Lower leg skin (tissue), 4 donors: Measurements from ENCODE around the gene HIC2. TPM values are rescaled to one million over a fixed set of nuclear protein-coding genes. Genes with fewer than 3 reads are reported as not detected.
"Not testable (repeated sequence)": the region's sequence is repeated elsewhere in the genome, so short reads cannot be mapped to it uniquely, and the experiment has no call there.

ENCODE experiments used
- DNase-seq, 2 donors: peaks; one replicate each; pipeline ENCODE4 v3.0.0-alpha.2; 2019; ENCODE audit warnings: low spot score in 2 of 2
- H3K4me3 ChIP-seq: fragments of 200-600 bp; sonication (generic); 2 replicates; pipeline ENCODE4 v1.5.1; 2017; ENCODE audit warnings: mild to moderate bottlenecking, low read depth; ENCODE audit not compliant: poor library complexity, severe bottlenecking
- WGBS, 2 donors: methylation state at CpG; one replicate each; pipeline ENCODE4 v1.1.5; 2018; 5-methylcytosine and 5-hydroxymethylcytosine counted together
- intact Hi-C: fragments of 100-400 bp; cut with DNase I; formaldehyde crosslinking; loops from one replicate; pipeline ENCODE4 v1.15.0; 2023; ENCODE audit warnings: low total_unique reads
- total RNA-seq, 4 donors: library from RNA; depleted of rRNA; stranded (reverse); fragments of >200 nt; gene quantifications; one replicate each; pipeline ENCODE4 v1.1.0, GENCODE V29; 2016

Gene HIC2
- total RNA-seq, 4 donors from 2014 or later = 3.8 to 6.6 (median 5.0) TPM

- peak in 1 of 2 donors; percentile 59 for DNase-seq
- intact Hi-C loops, H3K4me3 ChIP-seq: not testable (repeated sequence)
- WGBS, 2 donors = 23 to 39% methylated on average over 4 to 6 of the region's 25 CpGs
These were observed 796 bp upstream of the HIC2 start for GRCh38 chr22:21416375-21416774.

GRCh38 chr22:21417853-21418252 is 682 bp downstream of the HIC2 start:
- intact Hi-C loops, H3K4me3 ChIP-seq: not testable (repeated sequence)
- DNase-seq = peak; percentile 18 to 71
- WGBS, 2 donors = no CpG with 5 or more reads among the region's 33 CpGs

- H3K4me3 ChIP-seq, intact Hi-C loops: not testable (repeated sequence)
These were observed 1.9 kb downstream of the HIC2 start for GRCh38 chr22:21418974-21419638.

GRCh38 chr22:21420180-21420763 is 3.1 kb downstream of the HIC2 start:
- 18% methylated on average over 4 of the region's 19 CpGs; no CpG with 5 or more reads in 1 of the 2 donors for WGBS, 2 donors
- intact Hi-C loops, H3K4me3 ChIP-seq, DNase-seq: not testable (repeated sequence)

More at GRCh38 chr22:21418974-21419638, 1.9 kb downstream of the HIC2 start:
- 39 to 41% methylated on average over 5 of the region's 15 CpGs for WGBS, 2 donors
- DNase-seq = not testable (repeated sequence)

GRCh38 chr22:21424084-21424709 is 7.0 kb downstream of the HIC2 start:
- no CpG with 5 or more reads among the region's 12 CpGs for WGBS, 2 donors
- DNase-seq, intact Hi-C loops, H3K4me3 ChIP-seq: not testable (repeated sequence)

- intact Hi-C loops, DNase-seq, H3K4me3 ChIP-seq: not testable (repeated sequence)
- no CpG with 5 or more reads among the region's 15 CpGs for WGBS, 2 donors
These were observed 17.4 kb downstream of the HIC2 start for GRCh38 chr22:21434378-21435233.

- H3K4me3 ChIP-seq, intact Hi-C loops: not testable (repeated sequence)
- DNase-seq = peak; percentile 11 to 84
- no CpG with 5 or more reads among the region's 12 CpGs for WGBS, 2 donors
These were observed 19.0 kb downstream of the HIC2 start for GRCh38 chr22:21435998-21436810.

GRCh38 chr22:21438013-21438412 is 20.8 kb downstream of the HIC2 start:
- intact Hi-C loops, H3K4me3 ChIP-seq: not testable (repeated sequence)
- DNase-seq = peak in 1 of 2 donors; percentile 52
- WGBS, 2 donors = 94 to 97% methylated on average over 5 to 6 of the region's 6 CpGs

GRCh38 chr22:21440018-21440636 is 23.0 kb downstream of the HIC2 start:
- H3K4me3 ChIP-seq, DNase-seq, intact Hi-C loops: not testable (repeated sequence)
- WGBS, 2 donors = no CpG with 5 or more reads among the region's 10 CpGs

- WGBS, 2 donors = no CpG with 5 or more reads among the region's 16 CpGs
- intact Hi-C loops, DNase-seq, H3K4me3 ChIP-seq: not testable (repeated sequence)
These were observed 23.5 kb downstream of the HIC2 start for GRCh38 chr22:21440676-21441075.

GRCh38 chr22:21441170-21441569 is 24.0 kb downstream of the HIC2 start:
- intact Hi-C loops, H3K4me3 ChIP-seq: not testable (repeated sequence)
- peak; percentile 6 to 21 for DNase-seq
- WGBS, 2 donors = 83% methylated on average over 2 of the region's 6 CpGs; no CpG with 5 or more reads in 1 of the 2 donors

- DNase-seq, H3K4me3 ChIP-seq, intact Hi-C loops: not testable (repeated sequence)
- no CpG with 5 or more reads among the region's 9 CpGs for WGBS, 2 donors
These were observed 25.0 kb downstream of the HIC2 start for GRCh38 chr22:21442123-21442522.

- intact Hi-C loops = not testable (repeated sequence)
- WGBS, 2 donors = 84% methylated on average over 6 of the region's 15 CpGs; no CpG with 5 or more reads in 1 of the 2 donors
- DNase-seq = peak; percentile 11 to 82
These were observed 25.5 kb downstream of the HIC2 start for GRCh38 chr22:21442646-21443045.

More at GRCh38 chr22:21442646-21443045, 25.5 kb downstream of the HIC2 start:
- H3K4me3 ChIP-seq = not testable (repeated sequence)
